Thymus (tissue), 11 donors: Measurements from ENCODE around the gene MRPL22. TPM values are rescaled to one million over a fixed set of nuclear protein-coding genes. Genes with fewer than 3 reads are reported as not detected.
"Not testable (repeated sequence)": the region's sequence is repeated elsewhere in the genome, so short reads cannot be mapped to it uniquely, and the experiment has no call there.

Source experiments
- DNase-seq, 9 donors: peaks; one replicate each; pipeline ENCODE4 v3.0.0-alpha.2; 2013; ENCODE audit warnings: low spot score in 9 of 9, low read depth in 6 of 9, missing footprints in 1 of 9
- H3K27ac ChIP-seq, 2 donors: one replicate each; pipeline ENCODE4 v1.5.1; 2013; ENCODE audit warnings: control low read depth in 1 of 2, low read depth in 1 of 2, low read length in 1 of 2, mild to moderate bottlenecking in 1 of 2, moderate library complexity in 1 of 2
- H3K27me3 ChIP-seq, 2 donors: one replicate each; pipeline ENCODE4 v1.5.1; 2013; ENCODE audit warnings: low read length in 1 of 2; ENCODE audit not compliant: control insufficient read depth in 2 of 2, insufficient read depth in 1 of 2
- H3K36me3 ChIP-seq, 2 donors: one replicate each; pipeline ENCODE4 v1.5.1; 2013; ENCODE audit warnings: low read length in 1 of 2, mild to moderate bottlenecking in 1 of 2, moderate library complexity in 1 of 2; ENCODE audit not compliant: control insufficient read depth in 2 of 2, insufficient read depth in 2 of 2
- H3K4me1 ChIP-seq, 2 donors: one replicate each; pipeline ENCODE4 v1.5.1; 2013; ENCODE audit warnings: low read length in 2 of 2; ENCODE audit not compliant: control insufficient read depth in 2 of 2, insufficient read depth in 2 of 2
- H3K4me3 ChIP-seq, 2 donors: one replicate each; pipeline ENCODE4 v1.5.1; 2013; ENCODE audit warnings: low read length in 2 of 2, control low read depth in 1 of 2, mild to moderate bottlenecking in 1 of 2
- H3K9me3 ChIP-seq, 2 donors: one replicate each; pipeline ENCODE4 v1.5.1; 2013; ENCODE audit warnings: low read length in 1 of 2, mild to moderate bottlenecking in 1 of 2; ENCODE audit not compliant: control insufficient read depth in 2 of 2, insufficient read depth in 1 of 2
- WGBS: extraction: QIAGEN DNeasy Blood & Tissue Kit; methylation state at CpG from one replicate; pipeline ENCODE4 v1.1.7; 2013; 5-methylcytosine and 5-hydroxymethylcytosine counted together
- polyA plus RNA-seq: library from polyadenylated mRNA; stranded (reverse); fragments of 200-250 nt; gene quantifications from one replicate; pipeline ENCODE4 v1.2.3, GENCODE V29; 2013
- total RNA-seq: library from RNA; stranded (reverse); fragments of 120-200 nt; gene quantifications from one replicate; pipeline ENCODE4 v1.2.4, GENCODE V29; 2013
- donor health status: healthy.

MRPL22 gene
- total and polyA plus RNA-seq, 2 donors: 45.9 to 56.0 TPM

DNA sequence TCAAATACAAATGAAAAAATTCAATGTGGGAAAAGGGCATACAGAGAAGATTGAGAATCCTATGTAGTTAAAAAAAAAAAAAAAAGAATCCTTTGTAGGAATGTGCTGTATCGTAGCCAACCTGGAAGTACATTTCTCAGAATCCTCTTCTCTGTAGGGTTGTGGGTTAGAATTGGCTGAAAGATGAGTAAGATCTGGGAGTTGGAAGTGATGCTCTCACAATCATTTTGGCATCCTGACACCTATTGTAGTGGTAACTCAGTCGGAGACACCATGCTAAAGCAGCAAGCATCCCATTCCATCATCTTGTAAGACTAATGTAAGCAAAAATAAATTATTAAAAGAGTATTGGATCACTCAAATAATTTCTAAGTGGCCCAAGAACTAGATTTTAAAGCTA is 30.6 kb downstream of the MRPL22 start:
- peaks cover 7 to 23% of the 10 kb centered on the region in 2 donors for H3K36me3 ChIP-seq
- DNase-seq: no peak
- H3K4me3 ChIP-seq: no peak overlapping the region
- H3K9me3 ChIP-seq: peaks cover 0 to 5% of the 10 kb centered on the region in 2 donors
- WGBS: 97% methylated on average over 2 of the region's 2 CpGs
- H3K27me3 ChIP-seq: no peaks in the 10 kb centered on the region
- H3K4me1 ChIP-seq: no peaks in the 10 kb centered on the region
- H3K27ac ChIP-seq: no peak overlapping the region

GRCh38 chr5:154972476-154973080 is 31.7 kb downstream of the MRPL22 start:
- Histone ChIP-seq H3K9me3 (peaks cover 0 to 5% of the 10 kb centered on the region in 2 donors), H3K4me1 (no peaks in the 10 kb centered on the region), H3K36me3 (peaks cover 5 to 16% of the 10 kb centered on the region in 2 donors), H3K4me3 (no peak overlapping the region), H3K27ac (no peak overlapping the region), H3K27me3 (no peaks in the 10 kb centered on the region)
- DNase-seq: peak in 1 of 9 donors; percentile 6
- WGBS: 93% methylated on average over 2 of the region's 2 CpGs

DNA sequence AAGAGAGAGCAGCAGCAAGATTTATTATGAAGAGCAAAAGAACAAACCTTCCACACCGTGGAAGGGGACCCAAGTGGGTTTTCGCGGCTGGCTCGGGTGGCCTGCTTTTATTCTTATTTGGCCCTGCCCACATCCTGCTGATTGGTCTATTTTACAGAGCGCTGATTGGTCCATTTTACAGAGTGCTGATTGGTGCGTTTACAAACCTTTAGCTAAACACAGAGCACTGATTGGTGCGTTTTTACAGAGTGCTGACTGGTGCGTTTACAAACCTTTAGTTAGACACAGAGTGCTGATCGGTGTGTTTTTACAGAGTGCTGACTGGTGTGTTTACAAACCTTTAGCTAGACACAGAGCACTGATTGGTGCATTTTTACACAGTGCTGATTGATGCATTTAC is 35.2 kb downstream of the MRPL22 start:
- 91% methylated on average over 9 of the region's 9 CpGs for WGBS
- not testable (repeated sequence) for H3K27ac ChIP-seq, H3K9me3 ChIP-seq, H3K4me3 ChIP-seq, H3K27me3 ChIP-seq, DNase-seq, H3K4me1 ChIP-seq, H3K36me3 ChIP-seq

DNA sequence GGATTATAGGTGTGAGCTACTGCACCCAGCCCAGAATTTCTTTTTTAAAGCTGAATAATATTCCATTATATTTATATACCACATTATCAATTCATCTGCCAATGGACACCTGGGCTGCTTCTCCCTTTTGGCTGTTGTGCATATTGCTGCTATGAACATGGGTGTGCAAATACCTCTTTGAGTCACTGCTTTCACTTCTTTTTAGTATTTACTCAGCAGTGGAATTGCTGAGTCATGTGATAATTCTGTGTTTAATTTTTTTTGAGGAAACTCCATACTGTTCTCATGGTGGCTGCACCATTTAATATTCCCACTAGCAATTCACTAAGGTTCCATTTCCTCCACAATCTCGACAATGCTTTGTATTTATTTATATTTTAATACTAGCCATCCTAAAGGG is 36.5 kb downstream of the MRPL22 start:
- Histone ChIP-seq H3K9me3 (peaks cover 0 to 5% of the 10 kb centered on the region in 2 donors), H3K27me3 (no peaks in the 10 kb centered on the region), H3K36me3 (no peaks in the 10 kb centered on the region), H3K27ac (no peak overlapping the region), H3K4me1 (no peaks in the 10 kb centered on the region), H3K4me3 (no peak overlapping the region)
- DNase-seq: no peak
- WGBS: 85% methylated on average over 1 of the region's 1 CpG

GRCh38 chr5:154978294-154978693 is 37.4 kb downstream of the MRPL22 start:
- H3K9me3 ChIP-seq, H3K36me3 ChIP-seq, H3K27ac ChIP-seq, DNase-seq, H3K27me3 ChIP-seq, H3K4me3 ChIP-seq, H3K4me1 ChIP-seq: not testable (repeated sequence)
- WGBS: 89% methylated on average over 2 of the region's 2 CpGs

- Histone ChIP-seq H3K4me1 (no peaks in the 10 kb centered on the region), H3K4me3 (no peak overlapping the region), H3K36me3 (no peaks in the 10 kb centered on the region), H3K27me3 (no peaks in the 10 kb centered on the region), H3K9me3 (no peaks in the 10 kb centered on the region), H3K27ac (no peak overlapping the region)
- 60% methylated on average over 8 of the region's 8 CpGs for WGBS
- no peak for DNase-seq
Observed at GRCh38 chr5:154984946-154985516, 44.2 kb downstream of the MRPL22 start.

GRCh38 chr5:154986151-154986550 is 45.3 kb downstream of the MRPL22 start:
- 93% methylated on average over 4 of the region's 4 CpGs for WGBS
- Histone ChIP-seq H3K36me3 (no peaks in the 10 kb centered on the region), H3K9me3 (no peaks in the 10 kb centered on the region), H3K27me3 (no peaks in the 10 kb centered on the region), H3K4me3 (no peak overlapping the region), H3K27ac (no peak overlapping the region), H3K4me1 (no peaks in the 10 kb centered on the region)
- no peak for DNase-seq

GRCh38 chr5:154989626-154990025 is 48.8 kb downstream of the MRPL22 start:
- H3K4me1 ChIP-seq: no peaks in the 10 kb centered on the region
- no peak for DNase-seq
- no peaks in the 10 kb centered on the region for H3K36me3 ChIP-seq
- 65% methylated on average over 2 of the region's 2 CpGs for WGBS
- H3K4me3 ChIP-seq: no peak overlapping the region
- no peaks in the 10 kb centered on the region for H3K27me3 ChIP-seq
- no peaks in the 10 kb centered on the region for H3K9me3 ChIP-seq
- no peak overlapping the region for H3K27ac ChIP-seq

- Histone ChIP-seq H3K36me3 (no peaks in the 10 kb centered on the region), H3K9me3 (no peaks in the 10 kb centered on the region), H3K4me3 (no peak overlapping the region), H3K27me3 (no peaks in the 10 kb centered on the region), H3K27ac (no peak overlapping the region), H3K4me1 (no peaks in the 10 kb centered on the region)
- no peak for DNase-seq
- 74% methylated on average over 2 of the region's 2 CpGs for WGBS
Observed at GRCh38 chr5:154993461-154993860, 52.6 kb downstream of the MRPL22 start.
